NCI-H2196 (cell line): ENCODE results near the gene GADL1.

Experiments
- DNase-seq: peaks from one replicate; lab custom pipeline; 2025; ENCODE audit not compliant: unreplicated experiment; lab: John Stamatoyannopoulos, UW

Gene GADL1, protein sequence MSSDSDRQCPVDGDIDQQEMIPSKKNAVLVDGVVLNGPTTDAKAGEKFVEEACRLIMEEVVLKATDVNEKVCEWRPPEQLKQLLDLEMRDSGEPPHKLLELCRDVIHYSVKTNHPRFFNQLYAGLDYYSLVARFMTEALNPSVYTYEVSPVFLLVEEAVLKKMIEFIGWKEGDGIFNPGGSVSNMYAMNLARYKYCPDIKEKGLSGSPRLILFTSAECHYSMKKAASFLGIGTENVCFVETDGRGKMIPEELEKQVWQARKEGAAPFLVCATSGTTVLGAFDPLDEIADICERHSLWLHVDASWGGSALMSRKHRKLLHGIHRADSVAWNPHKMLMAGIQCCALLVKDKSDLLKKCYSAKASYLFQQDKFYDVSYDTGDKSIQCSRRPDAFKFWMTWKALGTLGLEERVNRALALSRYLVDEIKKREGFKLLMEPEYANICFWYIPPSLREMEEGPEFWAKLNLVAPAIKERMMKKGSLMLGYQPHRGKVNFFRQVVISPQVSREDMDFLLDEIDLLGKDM

GRCh38 chr3:30894521-30895251, at the start of gene GADL1:
Gene GADL1 (minus strand): TSS chr3:30894661. CDS start chr3:30894614, 47 bp downstream.
- no peak for DNase-seq

DNA sequence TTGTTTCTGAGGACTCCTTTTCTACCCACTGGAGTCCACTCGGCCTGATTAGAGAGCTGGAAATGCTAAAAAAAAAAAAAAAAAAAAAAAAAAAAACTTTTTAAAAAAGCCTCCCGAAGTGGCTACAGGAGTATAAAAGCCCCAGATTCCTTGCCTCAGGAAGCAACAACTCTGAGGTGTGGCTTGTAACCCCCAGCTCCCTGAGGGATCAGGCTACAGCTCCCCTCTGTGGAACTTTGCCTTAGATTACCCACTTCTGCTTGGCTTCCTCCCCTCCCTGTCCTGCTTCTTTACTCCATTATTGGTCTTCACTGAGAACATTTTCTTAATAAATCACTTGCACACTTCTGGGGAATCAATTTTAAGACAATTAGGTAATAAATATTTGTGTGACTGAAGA, 49.7 kb upstream of the GADL1 start:
- no peak for DNase-seq

- no peak for DNase-seq
Measured at GRCh38 chr3:30943206-30943605, 48.7 kb upstream of the GADL1 start.

- DNase-seq: no peak
Measured at GRCh38 chr3:30941342-30941741, 46.9 kb upstream of the GADL1 start.

DNA sequence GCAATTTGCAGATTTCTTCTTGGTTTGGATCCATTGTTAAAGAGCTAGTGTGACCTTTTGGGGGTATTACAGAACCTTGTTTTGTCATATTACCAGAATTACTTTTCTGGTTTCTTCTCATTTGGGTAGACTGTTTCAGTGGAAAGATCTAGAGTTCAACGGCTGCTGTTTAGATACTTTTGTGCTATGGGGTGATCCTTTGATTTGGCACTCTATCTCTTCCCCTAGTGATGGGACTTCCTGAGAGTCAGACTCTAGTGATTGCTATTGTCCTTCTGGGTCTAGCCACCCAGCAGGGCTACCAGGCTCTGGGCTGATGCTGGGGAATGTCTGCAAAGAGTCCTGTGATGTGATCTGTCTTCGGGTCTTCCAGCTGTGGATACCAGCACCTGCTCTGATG, 46.3 kb upstream of the GADL1 start:
- DNase-seq: no peak

DNA sequence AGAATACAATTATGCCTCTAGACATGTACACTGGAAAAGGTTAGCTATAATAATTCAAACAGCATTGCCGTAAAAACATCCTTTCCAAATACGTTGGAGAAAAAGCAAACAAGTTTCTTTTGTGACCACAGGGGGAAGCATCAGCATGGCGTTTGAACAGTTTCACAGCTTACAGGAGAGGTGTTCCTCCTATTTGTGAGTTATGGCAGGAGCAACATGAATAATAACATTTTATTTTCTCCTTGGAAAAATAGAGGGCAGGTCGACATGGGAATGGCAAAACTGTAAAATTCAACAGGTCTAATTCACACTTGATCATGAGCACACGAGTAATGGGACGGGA, 39.7 kb upstream of the GADL1 start:
- DNase-seq: peak; percentile 0

DNA sequence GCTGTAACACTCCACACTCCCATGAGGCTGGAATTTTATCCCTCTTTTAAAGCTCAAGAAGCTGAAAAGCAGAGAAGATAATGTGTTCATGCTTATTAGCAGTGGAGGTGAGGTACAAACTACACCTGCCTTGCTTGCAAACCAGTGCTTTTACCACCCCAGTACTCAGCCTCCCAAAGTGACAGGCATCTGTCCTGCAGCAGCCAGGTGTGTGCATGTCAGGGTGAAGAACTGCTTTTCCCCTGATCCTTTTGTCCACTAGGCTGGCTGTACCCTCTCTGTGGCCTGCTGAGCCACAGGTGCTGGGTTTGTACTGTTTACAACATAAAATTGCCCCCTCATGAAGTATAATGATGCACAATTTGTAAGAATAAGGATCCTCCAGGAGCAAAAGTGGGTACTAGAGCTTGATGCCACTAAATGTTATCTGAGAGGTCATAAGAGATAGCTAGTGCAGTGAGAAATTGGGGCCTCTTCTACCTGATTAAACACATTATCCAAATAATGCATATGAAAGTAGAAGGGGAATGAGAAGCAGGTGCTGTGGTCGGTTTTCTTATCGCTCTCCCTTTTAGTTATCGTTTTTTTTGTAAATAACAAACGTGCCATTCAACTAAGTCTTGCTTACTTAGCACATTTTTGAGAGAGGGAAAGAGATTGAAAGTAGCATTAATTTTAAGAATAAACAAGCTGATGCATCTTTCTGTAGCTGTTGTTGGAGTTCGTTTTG, 39.2 kb upstream of the GADL1 start:
- DNase-seq: no peak

DNA sequence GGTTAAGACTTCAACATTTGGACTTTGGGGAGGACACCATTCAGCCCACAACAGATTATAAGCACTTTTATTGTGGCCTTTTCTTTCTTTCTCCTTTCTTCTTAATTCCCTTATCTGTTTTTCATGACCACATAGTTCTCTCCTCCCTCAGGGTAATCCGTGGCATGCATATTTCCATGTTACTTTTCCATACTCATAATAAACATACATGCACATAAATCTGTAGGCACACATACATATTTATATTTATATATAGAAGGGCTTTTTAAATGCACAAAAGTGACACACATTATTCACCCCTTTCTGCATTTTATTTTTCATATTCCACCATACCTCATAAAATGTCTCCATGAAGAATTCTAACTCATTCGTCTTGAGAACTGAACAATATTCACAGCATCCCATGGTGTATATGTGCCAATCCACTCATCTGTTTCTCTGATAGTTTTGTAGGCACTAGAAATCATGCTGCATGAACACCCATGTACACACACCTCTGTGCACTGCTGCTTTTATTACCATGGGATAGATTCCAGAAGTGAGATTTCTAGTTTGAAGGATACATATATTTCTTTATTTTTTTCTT, 38.1 kb upstream of the GADL1 start:
- DNase-seq: no peak

DNA sequence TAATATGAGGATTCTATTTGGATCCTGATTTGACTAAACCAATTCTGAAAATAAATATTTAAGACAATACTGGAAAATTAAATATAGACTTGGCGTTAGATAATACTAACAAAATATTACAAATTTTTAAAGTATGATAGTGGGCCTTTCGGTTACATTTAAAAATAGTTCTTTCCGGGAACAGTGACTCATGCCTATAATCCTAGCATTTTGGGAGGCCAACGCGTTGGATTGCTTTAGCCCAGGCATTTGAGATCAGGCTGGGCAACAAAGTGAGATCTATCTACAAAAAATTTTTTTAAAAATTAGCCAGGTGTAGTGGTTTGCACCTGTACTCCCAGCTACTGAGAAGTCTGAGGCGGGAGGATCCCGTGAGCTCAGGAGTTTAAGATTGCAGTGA, 30.3 kb upstream of the GADL1 start:
- no peak for DNase-seq

DNA sequence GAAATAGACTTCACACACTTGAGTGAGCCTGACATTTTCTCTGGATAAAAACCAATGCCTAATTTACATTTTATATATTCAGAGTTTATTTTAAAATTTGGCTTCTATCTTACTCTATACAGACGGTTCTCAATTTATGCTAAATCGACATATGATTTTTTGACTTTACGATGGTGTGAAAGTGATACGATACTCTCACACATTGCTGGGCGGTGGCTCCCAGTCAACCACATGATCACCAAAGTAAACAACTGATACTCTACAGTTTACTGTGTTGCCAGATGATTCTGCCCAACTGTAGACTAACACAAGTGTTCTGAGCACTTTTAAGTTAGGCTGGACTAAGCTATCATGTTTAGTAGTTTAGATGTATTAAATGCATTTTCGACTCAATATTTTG, 25.1 kb upstream of the GADL1 start:
- no peak for DNase-seq

DNA sequence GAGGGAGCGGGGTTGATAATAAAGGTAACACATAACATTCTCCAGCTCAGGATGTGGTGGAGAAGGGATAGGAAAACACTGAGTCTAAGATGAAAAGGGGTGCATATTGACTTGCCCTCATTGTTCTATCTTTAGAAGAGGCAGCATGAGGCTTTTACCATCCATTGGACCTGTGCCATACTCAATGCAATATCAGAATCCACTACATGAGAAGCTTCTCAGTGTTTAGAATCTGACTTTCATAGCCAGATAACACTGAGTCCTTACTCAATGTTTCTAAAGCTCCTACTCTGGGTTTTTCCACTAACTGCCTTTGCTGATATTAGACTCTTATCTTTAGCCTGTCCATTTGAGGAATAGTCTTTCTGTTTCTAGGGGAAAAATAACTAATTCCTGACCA, 24.3 kb upstream of the GADL1 start:
- no peak for DNase-seq

GRCh38 chr3:30915782-30916181, 21.3 kb upstream of the GADL1 start:
- no peak for DNase-seq

DNA sequence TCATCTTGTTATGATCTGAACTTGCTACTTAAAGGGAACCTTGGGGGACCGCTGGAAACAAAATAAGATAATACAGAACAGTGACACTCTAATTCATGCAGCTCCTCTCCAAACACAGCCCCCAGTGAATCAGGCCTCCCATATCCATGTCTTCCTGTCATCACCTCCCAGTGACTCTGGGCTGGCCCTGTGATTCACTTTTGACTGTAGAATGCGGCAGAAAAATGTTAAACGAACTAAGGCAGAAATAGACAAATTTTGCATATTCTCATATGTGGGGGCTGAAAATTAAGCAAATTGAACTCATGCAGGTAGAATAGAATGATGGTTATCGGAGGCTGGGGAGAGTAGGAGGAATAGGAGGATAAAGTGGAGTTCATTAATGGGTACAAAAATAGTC, 20.2 kb upstream of the GADL1 start:
- DNase-seq: no peak

DNA sequence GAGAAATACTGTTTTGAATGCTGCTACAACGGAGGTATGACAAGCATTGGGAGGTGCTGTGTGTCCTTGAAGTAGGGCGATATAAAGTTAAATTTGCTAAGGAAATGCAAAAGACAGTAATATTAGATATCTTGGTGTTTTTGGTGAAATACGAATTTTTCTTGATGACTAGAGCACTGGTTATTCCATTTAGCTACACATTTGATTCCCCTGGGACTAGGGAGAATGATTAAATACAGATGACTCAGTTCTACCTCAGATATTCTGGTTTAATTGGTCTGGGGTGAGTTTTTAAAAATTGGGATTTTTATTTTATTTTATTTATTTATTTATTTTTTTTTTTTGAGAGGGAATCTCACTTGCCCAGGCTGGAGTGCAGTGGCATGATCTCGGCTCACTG, 18.7 kb upstream of the GADL1 start:
- no peak for DNase-seq

DNA sequence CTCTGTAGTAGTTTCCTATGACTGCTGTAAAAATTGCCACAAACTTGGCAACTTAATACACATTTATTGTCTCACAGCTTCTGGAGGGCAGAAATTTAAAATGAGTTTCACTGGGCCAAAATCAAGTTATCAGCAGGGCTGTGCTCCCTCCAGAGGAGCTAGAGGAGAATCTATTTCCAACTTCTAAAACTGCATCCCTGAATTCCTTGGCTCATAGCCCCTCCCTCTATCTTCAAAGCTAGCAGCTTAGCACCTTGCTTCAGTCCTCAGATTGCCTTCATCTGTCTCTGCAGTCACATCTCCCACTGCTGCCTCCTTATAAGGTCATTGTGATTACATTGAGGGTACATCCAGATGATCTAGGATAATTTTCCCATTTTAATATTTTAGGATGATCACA, 17.8 kb upstream of the GADL1 start:
- no peak for DNase-seq

DNA sequence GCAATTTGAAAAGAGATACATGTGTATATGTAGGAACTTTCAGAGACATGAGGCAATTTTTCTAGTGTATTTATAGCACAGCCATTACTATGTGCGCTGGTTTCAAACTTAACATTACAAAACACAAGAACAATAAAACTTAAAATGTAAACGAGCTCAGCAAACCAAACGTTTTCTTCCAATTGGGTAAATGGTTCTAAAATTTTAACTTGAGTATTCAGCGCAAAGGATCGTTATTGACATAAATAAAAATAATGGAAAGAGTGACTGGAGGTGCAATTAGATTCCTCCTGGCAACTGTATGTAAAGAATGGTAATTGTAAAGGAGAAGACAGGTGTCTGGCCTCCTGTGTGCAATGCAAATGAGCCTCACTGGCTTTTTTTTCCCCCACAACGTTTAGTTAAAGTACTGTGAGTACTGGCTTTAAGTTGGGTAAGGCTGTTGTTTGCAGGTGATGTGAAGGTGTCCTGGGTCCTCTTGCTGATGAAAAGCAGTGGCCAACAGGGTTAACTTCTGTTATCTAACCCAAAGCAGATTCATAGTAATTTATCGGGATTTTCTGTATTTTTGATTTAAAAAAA, 14.1 kb upstream of the GADL1 start:
- no peak for DNase-seq

- DNase-seq: no peak
Measured at GRCh38 chr3:30904996-30905395, 10.5 kb upstream of the GADL1 start.

GRCh38 chr3:30895329-30895728, 868 bp upstream of the GADL1 start:
- no peak for DNase-seq

DNA sequence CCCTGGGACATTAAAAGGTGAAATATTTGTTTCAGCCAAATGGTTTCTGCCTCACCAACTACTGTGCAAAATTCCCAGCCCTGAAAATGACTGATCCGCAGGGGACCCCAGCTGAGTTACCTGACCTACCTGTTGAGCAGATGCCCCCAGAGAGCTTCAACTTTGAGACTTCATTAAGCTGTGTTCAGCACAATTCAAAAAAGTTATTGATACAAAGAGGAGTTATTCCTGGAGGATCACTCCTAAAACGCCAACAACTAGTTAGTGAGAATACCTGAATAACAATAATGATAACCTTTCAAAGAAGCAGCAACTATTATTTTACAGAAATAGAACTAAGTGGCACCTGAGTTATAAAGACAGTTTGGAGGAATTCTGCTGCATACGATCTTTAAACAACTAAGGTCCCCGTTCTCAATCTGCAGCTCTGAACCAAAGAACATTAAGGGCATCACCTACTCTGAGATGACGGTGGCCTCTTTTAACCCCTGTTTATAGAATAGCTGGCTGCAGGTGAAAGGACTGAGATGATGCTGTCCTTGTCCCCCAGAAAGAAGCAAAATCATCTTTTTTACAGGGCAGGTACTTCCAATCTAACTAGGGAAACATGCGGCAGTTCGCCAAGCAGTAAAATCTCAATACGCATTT, 659 bp downstream of the GADL1 start:
- DNase-seq: no peak

DNA sequence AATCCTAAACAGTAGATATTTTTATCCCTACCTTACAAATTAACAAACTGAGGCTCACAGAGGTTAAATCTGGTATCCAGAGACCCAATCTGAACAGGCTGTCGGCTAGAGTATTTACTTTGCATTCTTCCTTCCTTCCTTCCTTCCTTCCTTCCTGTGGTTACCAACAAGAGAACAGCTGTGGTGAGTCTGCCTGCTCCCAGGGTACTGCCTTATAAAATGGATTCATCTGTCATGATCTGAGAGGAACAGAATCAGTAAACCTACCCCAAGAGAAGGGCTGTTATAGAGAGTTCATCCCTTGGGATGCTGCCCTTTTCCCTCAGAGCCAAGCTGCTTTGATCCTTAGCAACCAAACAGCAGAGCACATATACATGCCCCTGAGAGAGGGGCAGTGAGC, 3.6 kb downstream of the GADL1 start:
- DNase-seq: no peak

GRCh38 chr3:30886888-30887287, 7.6 kb downstream of the GADL1 start:
- DNase-seq: no peak
